ENCODE data around the gene MTG1. TPM values are rescaled to one million over a fixed set of nuclear protein-coding genes. Genes with fewer than 3 reads are reported as not detected.

The MTG1 gene
- total RNA-seq, 1 donor from 2014 or later, result 44.0 TPM

DNA sequence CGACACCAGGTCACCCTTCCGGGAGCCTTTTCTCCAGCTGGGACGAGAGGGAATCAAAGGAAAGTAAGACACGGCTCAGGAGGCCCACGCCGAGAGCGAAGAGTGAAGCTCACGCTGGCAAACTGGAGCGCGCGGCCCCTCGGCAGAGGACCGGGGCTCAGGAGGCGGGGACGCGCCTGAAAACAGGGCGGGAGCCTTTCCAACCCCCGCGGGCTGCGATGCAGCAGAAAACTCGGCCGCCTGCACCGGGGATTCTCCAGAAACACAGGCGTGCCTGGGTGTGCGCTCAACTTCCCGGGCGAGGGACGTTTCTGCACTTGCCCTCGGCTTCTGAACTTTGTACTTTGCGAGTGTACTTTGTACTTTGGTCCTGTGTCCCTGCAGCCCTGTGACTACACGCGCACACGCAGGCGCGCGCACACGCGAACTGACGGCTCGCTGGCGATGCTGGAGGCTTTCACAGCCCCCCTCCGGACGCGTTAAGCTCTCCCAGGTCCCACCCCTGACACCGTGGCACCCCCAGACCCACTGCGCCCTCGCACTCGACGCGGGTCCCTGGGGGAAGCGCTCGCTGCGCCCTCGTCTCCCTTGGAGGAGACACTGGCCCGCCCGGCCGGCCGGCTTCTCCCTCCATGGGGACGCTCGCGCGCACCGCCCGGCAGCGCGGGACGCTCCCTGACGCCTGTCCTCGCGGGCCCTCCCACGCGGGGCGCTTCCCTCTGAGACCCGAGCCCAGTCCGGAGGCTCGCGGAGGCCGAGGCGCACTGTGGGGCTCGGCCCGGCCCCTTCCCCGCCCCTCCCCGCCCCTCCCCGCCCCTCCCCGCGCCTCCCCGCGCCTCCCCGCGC, 15.5 kb upstream of the MTG1 start:
- H3K27ac ChIP-seq (ENCODE audit: low read depth, low read length), result no peak overlapping the region
- FAIRE-seq, result no peak

DNA sequence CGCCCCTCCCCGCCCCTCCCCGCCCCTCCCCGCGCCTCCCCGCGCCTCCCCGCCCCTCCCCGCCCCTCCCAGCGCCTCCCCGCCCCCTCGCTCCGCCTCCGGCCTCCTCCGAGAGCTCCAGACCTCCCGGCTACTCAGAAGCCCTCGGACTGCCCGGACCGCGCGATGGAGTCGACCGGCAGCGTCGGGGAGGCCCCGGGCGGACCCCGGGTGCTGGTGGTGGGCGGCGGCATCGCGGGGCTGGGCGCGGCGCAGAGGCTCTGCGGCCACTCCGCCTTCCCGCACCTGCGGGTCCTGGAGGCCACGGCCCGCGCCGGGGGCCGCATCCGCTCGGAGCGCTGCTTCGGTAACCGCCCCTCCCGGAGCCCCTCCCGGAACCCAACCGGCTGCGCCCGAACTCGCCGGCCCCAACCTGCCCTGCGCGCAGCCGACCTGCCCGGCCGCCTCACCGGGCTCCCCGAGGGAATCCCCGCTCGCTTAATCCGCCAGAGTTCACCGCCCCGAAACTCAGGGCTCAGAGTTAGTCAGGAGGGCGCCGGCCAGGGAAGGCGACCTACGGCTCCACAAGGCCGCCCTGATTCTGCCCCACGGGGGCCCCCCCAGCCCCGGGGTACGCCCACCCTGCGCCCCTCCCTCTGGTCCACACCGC, 14.7 kb upstream of the MTG1 start, which contains the start of gene PAOX:
Gene PAOX (plus strand): TSS at position 111 of the 649 bp plus-strand sequence. CDS start 55 bp downstream, at position 166.
- Mint-ChIP-seq H3K27me3 (ENCODE audit: low read depth, unreplicated experiment) (peaks cover 14% of the 10 kb centered on the region), H3K4me1 (ENCODE audit: low read depth, unreplicated experiment) (no peaks in the 10 kb centered on the region), H3K9me3 (ENCODE audit: unreplicated experiment) (peaks cover 2% of the 10 kb centered on the region), H3K4me3 (ENCODE audit: unreplicated experiment) (peak within 1 kb of the TSS; percentile 85), H3K27ac (ENCODE audit: unreplicated experiment) (no peak within 1 kb of the TSS), H3K36me3 (ENCODE audit: low read depth, unreplicated experiment) (no peaks in the 10 kb centered on the region)
- Histone ChIP-seq H3K4me1 (ENCODE audit: insufficient read depth, low read length) (peaks cover 7% of the 10 kb centered on the region), H2AFZ (ENCODE audit: low read depth, low read length) (peak within 1 kb of the TSS; percentile 96), H3K27ac (ENCODE audit: low read depth, low read length) (no peak within 1 kb of the TSS), H3K36me3 (ENCODE audit: insufficient read depth, low read length) (no peaks in the 10 kb centered on the region), H3K9me3 (ENCODE audit: insufficient read depth, low read depth, low read length) (no peaks in the 10 kb centered on the region), H3K9ac (ENCODE audit: low read length) (peak within 1 kb of the TSS; percentile 73), H3K4me3 (ENCODE audit: insufficient read depth, low read depth, low read length) (peak within 1 kb of the TSS; percentile 78), H4K20me1 (ENCODE audit: insufficient read depth, low read length) (no peaks in the 10 kb centered on the region), H3K27me3 (ENCODE audit: insufficient read depth, low read length) (no peaks in the 10 kb centered on the region), H3K79me2 (ENCODE audit: insufficient read depth, low read length) (no peaks in the 10 kb centered on the region), H3K4me2 (ENCODE audit: low read length) (peak within 1 kb of the TSS; percentile 99)
- TF ChIP-seq EZH2 (IDR thresholded peaks at IDR 0.05; ENCODE audit: insufficient read depth, low read length), result no peak
- TF ChIP-seq, protein P1, sequence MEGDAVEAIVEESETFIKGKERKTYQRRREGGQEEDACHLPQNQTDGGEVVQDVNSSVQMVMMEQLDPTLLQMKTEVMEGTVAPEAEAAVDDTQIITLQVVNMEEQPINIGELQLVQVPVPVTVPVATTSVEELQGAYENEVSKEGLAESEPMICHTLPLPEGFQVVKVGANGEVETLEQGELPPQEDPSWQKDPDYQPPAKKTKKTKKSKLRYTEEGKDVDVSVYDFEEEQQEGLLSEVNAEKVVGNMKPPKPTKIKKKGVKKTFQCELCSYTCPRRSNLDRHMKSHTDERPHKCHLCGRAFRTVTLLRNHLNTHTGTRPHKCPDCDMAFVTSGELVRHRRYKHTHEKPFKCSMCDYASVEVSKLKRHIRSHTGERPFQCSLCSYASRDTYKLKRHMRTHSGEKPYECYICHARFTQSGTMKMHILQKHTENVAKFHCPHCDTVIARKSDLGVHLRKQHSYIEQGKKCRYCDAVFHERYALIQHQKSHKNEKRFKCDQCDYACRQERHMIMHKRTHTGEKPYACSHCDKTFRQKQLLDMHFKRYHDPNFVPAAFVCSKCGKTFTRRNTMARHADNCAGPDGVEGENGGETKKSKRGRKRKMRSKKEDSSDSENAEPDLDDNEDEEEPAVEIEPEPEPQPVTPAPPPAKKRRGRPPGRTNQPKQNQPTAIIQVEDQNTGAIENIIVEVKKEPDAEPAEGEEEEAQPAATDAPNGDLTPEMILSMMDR (IDR thresholded peaks at IDR 0.05; ENCODE audit: insufficient read depth, low read depth, low read length), result no peak
- peak; percentile 12 for DNase-seq (ENCODE audit: low read depth)
- FAIRE-seq, result no peak

More for the DNA sequence above, 15.5 kb upstream of the MTG1 start:
- Histone ChIP-seq H2AFZ (ENCODE audit: low read depth, low read length) (peak overlapping the region; percentile 96), H3K79me2 (ENCODE audit: insufficient read depth, low read length) (no peaks in the 10 kb centered on the region), H3K27me3 (ENCODE audit: insufficient read depth, low read length) (no peaks in the 10 kb centered on the region), H3K36me3 (ENCODE audit: insufficient read depth, low read length) (no peaks in the 10 kb centered on the region), H3K4me1 (ENCODE audit: insufficient read depth, low read length) (peaks cover 7% of the 10 kb centered on the region), H3K4me3 (ENCODE audit: insufficient read depth, low read depth, low read length) (peak overlapping the region; percentile 78), H3K9me3 (ENCODE audit: insufficient read depth, low read depth, low read length) (no peaks in the 10 kb centered on the region), H4K20me1 (ENCODE audit: insufficient read depth, low read length) (no peaks in the 10 kb centered on the region), H3K9ac (ENCODE audit: low read length) (peak overlapping the region; percentile 68), H3K4me2 (ENCODE audit: low read length) (peak overlapping the region; percentile 99)
- H3K27ac Mint-ChIP-seq (ENCODE audit: unreplicated experiment), result no peak overlapping the region
- H3K4me1 Mint-ChIP-seq (ENCODE audit: low read depth, unreplicated experiment), result peaks cover 2% of the 10 kb centered on the region
- peaks cover 14% of the 10 kb centered on the region for H3K27me3 Mint-ChIP-seq (ENCODE audit: low read depth, unreplicated experiment)
- peak overlapping the region; percentile 85 for H3K4me3 Mint-ChIP-seq (ENCODE audit: unreplicated experiment)
- TF ChIP-seq, protein P1 (IDR thresholded peaks at IDR 0.05; ENCODE audit: insufficient read depth, low read depth, low read length), result no peak
- TF ChIP-seq EZH2 (IDR thresholded peaks at IDR 0.05; ENCODE audit: insufficient read depth, low read length), result no peak
- peak; percentile 18 for DNase-seq (ENCODE audit: low read depth)
- H3K9me3 Mint-ChIP-seq (ENCODE audit: unreplicated experiment), result peaks cover 2% of the 10 kb centered on the region
- no peaks in the 10 kb centered on the region for H3K36me3 Mint-ChIP-seq (ENCODE audit: low read depth, unreplicated experiment)

Measured in astrocyte (in vitro differentiated cells and primary cell).